Erythroblast (primary cell): ENCODE data around the gene PRKCZ.

ENCODE experiments used
- GATA1 ChIP-seq: IDR thresholded peaks from 2 replicates; pipeline ENCODE4 v1.6.1; 2011; ENCODE audit warnings: low read depth, mild to moderate bottlenecking, control low read depth, low read length, moderate library complexity
- POLR2A ChIP-seq: IDR thresholded peaks from 2 replicates; pipeline ENCODE4 v1.6.1; 2011; ENCODE audit warnings: mild to moderate bottlenecking, low read length

DNA sequence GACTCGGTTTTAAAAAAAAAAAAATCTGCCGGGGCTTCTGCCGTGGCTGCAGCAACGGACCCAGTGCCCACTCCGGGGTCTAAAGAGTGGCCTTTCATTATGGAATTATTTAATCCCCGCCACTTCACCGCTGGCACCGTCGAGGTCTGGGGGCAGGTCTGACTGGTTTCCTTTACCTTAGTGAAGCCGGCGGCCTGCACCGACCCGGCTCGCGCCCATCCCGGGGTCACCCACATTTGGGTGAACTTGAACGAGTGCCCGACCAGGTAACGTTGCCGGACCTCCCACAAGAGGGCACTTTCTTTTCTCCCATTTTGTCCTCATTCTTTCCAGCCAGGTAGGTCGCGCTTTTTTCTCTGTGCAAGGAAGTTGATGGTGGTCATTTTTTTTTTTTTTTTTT, 4.3 kb downstream of the PRKCZ start:
- TF ChIP-seq POLR2A (no peak), GATA1 (no peak)
